ENCODE results near the gene C19orf44. TPM values are rescaled to one million over a fixed set of nuclear protein-coding genes. Genes with fewer than 3 reads are reported as not detected.
A peak's percentile ranks its signal among the peaks of the same experiment; 100 is the strongest.
"Not testable (repeated sequence)": the region's sequence is repeated elsewhere in the genome, so short reads cannot be mapped to it uniquely, and the experiment has no call there.

C19orf44 gene
- total RNA-seq, 1 donor from 2014 or later = 7.4 TPM

GRCh38 chr19:16477311-16477710, 18.9 kb upstream of the C19orf44 start:
- H3K36me3 ChIP-seq = no peaks in the 10 kb centered on the region
- TF ChIP-seq CTCF (IDR thresholded peaks at IDR 0.05) (no peak), POLR2AphosphoS5 (IDR thresholded peaks at IDR 0.05; ENCODE audit: insufficient read depth in 1 of 2, low read depth in 1 of 2) (no peak), POLR2A (IDR thresholded peaks at IDR 0.05) (no peak)
- no peak overlapping the region for H3K27ac ChIP-seq

GRCh38 chr19:16482745-16483144, 13.4 kb upstream of the C19orf44 start:
- DNase-seq (ENCODE audit: extremely low spot score in 2 of 2) = no peak
- Histone ChIP-seq H3K27me3 (no peaks in the 10 kb centered on the region), H3K27ac (no peak overlapping the region), H3K9me3 (no peaks in the 10 kb centered on the region), H3K4me1 (no peaks in the 10 kb centered on the region), H3K4me3 (no peak overlapping the region), H3K36me3 (no peaks in the 10 kb centered on the region)
- intact Hi-C loops (cut with DNase I) = no loop called here
- TF ChIP-seq POLR2A (IDR thresholded peaks at IDR 0.05) (no peak), CTCF (IDR thresholded peaks at IDR 0.05) (no peak), POLR2AphosphoS5 (IDR thresholded peaks at IDR 0.05; ENCODE audit: insufficient read depth in 1 of 2, low read depth in 1 of 2) (no peak)

More at GRCh38 chr19:16477311-16477710, 18.9 kb upstream of the C19orf44 start:
- H3K27me3 ChIP-seq = no peaks in the 10 kb centered on the region
- no peak overlapping the region for H3K4me3 ChIP-seq
- DNase-seq (ENCODE audit: extremely low spot score in 2 of 2) = no peak
- intact Hi-C loops (cut with DNase I) = no loop called here
- H3K4me1 ChIP-seq = no peaks in the 10 kb centered on the region
- no peaks in the 10 kb centered on the region for H3K9me3 ChIP-seq

- H3K36me3 ChIP-seq; H3K4me1 ChIP-seq; H3K4me3 ChIP-seq; DNase-seq (ENCODE audit: extremely low spot score in 2 of 2); H3K27me3 ChIP-seq; H3K9me3 ChIP-seq; intact Hi-C loops (cut with DNase I); H3K27ac ChIP-seq: not testable (repeated sequence)
These were observed 9.7 kb upstream of the C19orf44 start for GRCh38 chr19:16486476-16486875.

- Histone ChIP-seq H3K27ac (peak overlapping the region; percentile 51), H3K27me3 (no peaks in the 10 kb centered on the region), H3K4me3 (peak overlapping the region; percentile 66 to 74), H3K9me3 (no peaks in the 10 kb centered on the region), H3K36me3 (no peaks in the 10 kb centered on the region), H3K4me1 (peaks cover 13% of the 10 kb centered on the region)
- DNase-seq (ENCODE audit: extremely low spot score in 2 of 2) = no peak
- intact Hi-C loops (cut with DNase I) = no loop called here
- TF ChIP-seq POLR2AphosphoS5 (IDR thresholded peaks at IDR 0.05; ENCODE audit: insufficient read depth in 1 of 2, low read depth in 1 of 2) (no peak), POLR2A (IDR thresholded peaks at IDR 0.05) (no peak), CTCF (IDR thresholded peaks at IDR 0.05) (no peak)
These were observed 404 bp downstream of the C19orf44 start for GRCh38 chr19:16496613-16496983.

- H3K4me3 ChIP-seq = peak overlapping the region; percentile 66 to 74
- no peak for TF ChIP-seq CTCF (IDR thresholded peaks at IDR 0.05)
- no peak for TF ChIP-seq POLR2AphosphoS5 (IDR thresholded peaks at IDR 0.05; ENCODE audit: insufficient read depth in 1 of 2, low read depth in 1 of 2)
- TF ChIP-seq POLR2A (IDR thresholded peaks at IDR 0.05) = no peak
These were observed 848 bp downstream of the C19orf44 start for GRCh38 chr19:16497042-16497441.

GRCh38 chr19:16497837-16498236, 1.6 kb downstream of the C19orf44 start:
- H3K27ac ChIP-seq = no peak overlapping the region

More at GRCh38 chr19:16497042-16497441, 848 bp downstream of the C19orf44 start:
- peaks cover 13% of the 10 kb centered on the region for H3K4me1 ChIP-seq
- no peak overlapping the region for H3K27ac ChIP-seq
- intact Hi-C loops (cut with DNase I) = no loop called here
- no peaks in the 10 kb centered on the region for H3K27me3 ChIP-seq
- no peak for DNase-seq (ENCODE audit: extremely low spot score in 2 of 2)
- H3K36me3 ChIP-seq = no peaks in the 10 kb centered on the region
- H3K9me3 ChIP-seq = no peaks in the 10 kb centered on the region

More at GRCh38 chr19:16497837-16498236, 1.6 kb downstream of the C19orf44 start:
- Histone ChIP-seq H3K9me3 (no peaks in the 10 kb centered on the region), H3K36me3 (no peaks in the 10 kb centered on the region), H3K27me3 (no peaks in the 10 kb centered on the region), H3K4me1 (peaks cover 13% of the 10 kb centered on the region), H3K4me3 (no peak overlapping the region)
- intact Hi-C loops (cut with DNase I) = no loop called here
- no peak for DNase-seq (ENCODE audit: extremely low spot score in 2 of 2)
- TF ChIP-seq POLR2AphosphoS5 (IDR thresholded peaks at IDR 0.05; ENCODE audit: insufficient read depth in 1 of 2, low read depth in 1 of 2) = no peak
- TF ChIP-seq POLR2A (IDR thresholded peaks at IDR 0.05) = no peak
- TF ChIP-seq CTCF (IDR thresholded peaks at IDR 0.05) = no peak

Data from vagina (tissue), 2 donors.